KMS-11 (cell line): ENCODE data around the gene C17orf50.

Source experiments
- H2AFZ ChIP-seq: fragments of 200-600 bp; sonication (generic); 2 replicates; pipeline ENCODE4 v1.6.1; 2016; ENCODE audit warnings: antibody characterized with exemption, mixed run types, low read depth
- H3K27ac ChIP-seq: fragments of 200-600 bp; sonication (generic); 2 replicates; pipeline ENCODE4 v1.6.1; 2016; ENCODE audit warnings: mild to moderate bottlenecking, mixed run types
- H3K27me3 ChIP-seq: fragments of 200-600 bp; sonication (generic); 2 replicates; pipeline ENCODE4 v1.6.1; 2017; ENCODE audit warnings: mild to moderate bottlenecking, low read depth, mixed run types, moderate library complexity; ENCODE audit not compliant: insufficient read depth
- H3K36me3 ChIP-seq: fragments of 200-600 bp; sonication (generic); 2 replicates; pipeline ENCODE4 v1.6.1; 2017; ENCODE audit warnings: mild to moderate bottlenecking, mixed run types; ENCODE audit not compliant: insufficient read depth
- H3K4me1 ChIP-seq: fragments of 200-600 bp; sonication (generic); 2 replicates; pipeline ENCODE4 v1.6.1; 2016; ENCODE audit warnings: mild to moderate bottlenecking, low read depth, mixed run types; ENCODE audit not compliant: poor library complexity, severe bottlenecking
- H3K4me2 ChIP-seq: fragments of 200-600 bp; sonication (generic); 2 replicates; pipeline ENCODE4 v1.7.0; 2016; ENCODE audit warnings: mild to moderate bottlenecking, mixed run types
- H3K4me3 ChIP-seq: fragments of 200-600 bp; sonication (generic); IDR thresholded peaks from 2 replicates; pipeline ENCODE4 v1.6.1; 2017; ENCODE audit warnings: low read depth, low read length, mixed read lengths; ENCODE audit not compliant: insufficient read depth
- H3K79me2 ChIP-seq: fragments of 200-600 bp; sonication (generic); 2 replicates; pipeline ENCODE4 v1.6.1; 2016; ENCODE audit warnings: low read depth, mixed run types; ENCODE audit not compliant: insufficient read depth
- H3K9ac ChIP-seq: fragments of 200-600 bp; sonication (generic); 2 replicates; pipeline ENCODE4 v1.6.1; 2016; ENCODE audit warnings: mild to moderate bottlenecking, mixed run types
- H4K20me1 ChIP-seq: fragments of 200-600 bp; sonication (generic); 2 replicates; pipeline ENCODE4 v1.6.1; 2016; ENCODE audit warnings: mild to moderate bottlenecking, mixed run types; ENCODE audit not compliant: insufficient read depth
- TF ChIP-seq, protein P1 (sequence below): fragments of 200-600 bp; sonication (generic); conservative IDR thresholded peaks from 2 replicates; pipeline ENCODE4 v1.6.1; 2017; ENCODE audit warnings: low read depth, mild to moderate bottlenecking, antibody characterized with exemption, low read length, moderate library complexity, mixed read lengths

Gene C17orf50

GRCh38 chr17:35745749-35746320 is 14.9 kb upstream of the C17orf50 start:
- TF ChIP-seq, protein P1, sequence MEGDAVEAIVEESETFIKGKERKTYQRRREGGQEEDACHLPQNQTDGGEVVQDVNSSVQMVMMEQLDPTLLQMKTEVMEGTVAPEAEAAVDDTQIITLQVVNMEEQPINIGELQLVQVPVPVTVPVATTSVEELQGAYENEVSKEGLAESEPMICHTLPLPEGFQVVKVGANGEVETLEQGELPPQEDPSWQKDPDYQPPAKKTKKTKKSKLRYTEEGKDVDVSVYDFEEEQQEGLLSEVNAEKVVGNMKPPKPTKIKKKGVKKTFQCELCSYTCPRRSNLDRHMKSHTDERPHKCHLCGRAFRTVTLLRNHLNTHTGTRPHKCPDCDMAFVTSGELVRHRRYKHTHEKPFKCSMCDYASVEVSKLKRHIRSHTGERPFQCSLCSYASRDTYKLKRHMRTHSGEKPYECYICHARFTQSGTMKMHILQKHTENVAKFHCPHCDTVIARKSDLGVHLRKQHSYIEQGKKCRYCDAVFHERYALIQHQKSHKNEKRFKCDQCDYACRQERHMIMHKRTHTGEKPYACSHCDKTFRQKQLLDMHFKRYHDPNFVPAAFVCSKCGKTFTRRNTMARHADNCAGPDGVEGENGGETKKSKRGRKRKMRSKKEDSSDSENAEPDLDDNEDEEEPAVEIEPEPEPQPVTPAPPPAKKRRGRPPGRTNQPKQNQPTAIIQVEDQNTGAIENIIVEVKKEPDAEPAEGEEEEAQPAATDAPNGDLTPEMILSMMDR: no peak
- H3K27ac ChIP-seq: no peak overlapping the region
- no peak overlapping the region for H2AFZ ChIP-seq
- peaks cover 23% of the 10 kb centered on the region for H3K27me3 ChIP-seq
- H3K79me2 ChIP-seq: no peaks in the 10 kb centered on the region
- no peak overlapping the region for H3K9ac ChIP-seq
- H3K4me1 ChIP-seq: no peaks in the 10 kb centered on the region
- H3K4me3 ChIP-seq: no peak overlapping the region
- no peaks in the 10 kb centered on the region for H4K20me1 ChIP-seq
- no peak overlapping the region for H3K4me2 ChIP-seq
- no peaks in the 10 kb centered on the region for H3K36me3 ChIP-seq

DNA sequence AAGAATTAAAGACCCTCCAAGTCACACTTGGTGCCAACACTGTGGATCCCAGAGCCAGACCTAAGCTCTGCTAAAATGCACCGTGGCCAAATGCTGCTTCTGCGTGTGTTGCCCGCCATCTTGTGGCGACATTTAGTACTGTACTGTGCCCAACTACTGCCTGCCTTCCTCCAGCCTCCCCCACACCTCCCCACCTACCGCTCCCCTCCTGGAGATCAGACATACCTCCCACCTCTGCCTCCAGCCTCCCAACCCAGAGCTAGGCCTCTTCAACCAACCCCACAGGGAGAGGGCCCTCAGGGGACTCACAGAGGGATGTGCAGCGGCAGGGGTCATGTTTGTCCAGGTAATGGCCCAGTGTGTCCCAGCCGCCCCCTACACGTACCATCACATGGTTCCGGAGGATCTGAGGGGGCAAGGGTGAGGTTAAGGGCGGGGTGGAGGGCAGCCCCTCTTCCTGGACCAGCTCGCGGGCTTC is 13.1 kb upstream of the C17orf50 start:
- no peaks in the 10 kb centered on the region for H3K36me3 ChIP-seq
- H2AFZ ChIP-seq: no peak overlapping the region; the same call in 1 of the 2 replicates
- H4K20me1 ChIP-seq: no peaks in the 10 kb centered on the region
- H3K9ac ChIP-seq: no peak overlapping the region
- no peak overlapping the region for H3K27ac ChIP-seq
- H3K79me2 ChIP-seq: no peaks in the 10 kb centered on the region
- TF ChIP-seq, protein P1: peak; percentile 84
- H3K4me2 ChIP-seq: no peak overlapping the region
- peaks cover 23% of the 10 kb centered on the region for H3K27me3 ChIP-seq
- H3K4me1 ChIP-seq: no peaks in the 10 kb centered on the region
- no peak overlapping the region for H3K4me3 ChIP-seq

- TF ChIP-seq, protein P1: no peak
- H2AFZ ChIP-seq: no peak overlapping the region
- no peak overlapping the region for H3K4me2 ChIP-seq
- no peak overlapping the region for H3K9ac ChIP-seq
- H3K36me3 ChIP-seq: no peaks in the 10 kb centered on the region
- no peak overlapping the region for H3K27ac ChIP-seq
- no peak overlapping the region for H3K4me3 ChIP-seq
- H3K4me1 ChIP-seq: no peaks in the 10 kb centered on the region
- no peaks in the 10 kb centered on the region for H4K20me1 ChIP-seq
- peaks cover 19% of the 10 kb centered on the region for H3K27me3 ChIP-seq
- no peaks in the 10 kb centered on the region for H3K79me2 ChIP-seq
Observed at GRCh38 chr17:35748341-35748841, 12.3 kb upstream of the C17orf50 start.

- H3K27me3 ChIP-seq: peaks cover 14% of the 10 kb centered on the region
- no peak overlapping the region for H3K9ac ChIP-seq
- no peak overlapping the region for H2AFZ ChIP-seq
- H3K27ac ChIP-seq: no peak overlapping the region
- no peaks in the 10 kb centered on the region for H3K36me3 ChIP-seq
- H3K4me2 ChIP-seq: no peak overlapping the region
- TF ChIP-seq, protein P1: no peak
- no peaks in the 10 kb centered on the region for H4K20me1 ChIP-seq
- no peak overlapping the region for H3K4me3 ChIP-seq
- H3K79me2 ChIP-seq: no peaks in the 10 kb centered on the region
- no peaks in the 10 kb centered on the region for H3K4me1 ChIP-seq
Observed at GRCh38 chr17:35748979-35749378, 11.7 kb upstream of the C17orf50 start.
